Colonic mucosa (tissue), 4 donors: ENCODE measurements around the gene NME9. TPM values are rescaled to one million over a fixed set of nuclear protein-coding genes. Genes with fewer than 3 reads are reported as not detected.

ENCODE experiments used
- DNase-seq: peaks from one replicate; pipeline ENCODE4 v3.0.0-alpha.2; 2020
- H3K27ac ChIP-seq: fragments of 200-600 bp; one replicate; pipeline ENCODE4 v1.8.0; 2021
- H3K27me3 ChIP-seq: fragments of 200-600 bp; one replicate; pipeline ENCODE4 v1.8.0; 2021
- H3K36me3 ChIP-seq: fragments of 200-600 bp; one replicate; pipeline ENCODE4 v1.8.0; 2021
- H3K4me1 ChIP-seq: fragments of 200-600 bp; one replicate; pipeline ENCODE4 v1.8.0; 2021; ENCODE audit warnings: mild to moderate bottlenecking
- H3K4me3 ChIP-seq: fragments of 200-600 bp; one replicate; pipeline ENCODE4 v1.8.0; 2021
- H3K9ac ChIP-seq, 2 donors: one replicate each; pipeline ENCODE4 v1.7.0; 2013; ENCODE audit warnings: control low read depth in 2 of 2, low read depth in 2 of 2, low read length in 2 of 2
- H3K9me3 ChIP-seq: fragments of 200-600 bp; one replicate; pipeline ENCODE4 v1.8.0; 2021
- intact Hi-C: fragments of 100-400 bp; cut with DNase I; formaldehyde crosslinking; loops from one replicate; pipeline ENCODE4 v1.14.1; 2022
- total RNA-seq, 2 donors: library from RNA; stranded (reverse); fragmentation: NEBNext Ultra II Directional in 1 of 2; extraction: Animal tissue kit (Norgen Biotek cat#: 25700) in 1 of 2; gene quantifications; one replicate each; pipeline ENCODE4 v1.2.1, GENCODE V29; 2021
- TF ChIP-seq, protein P1 (sequence below): fragments of 200-600 bp; IDR thresholded peaks from one replicate; pipeline ENCODE4 v1.8.0; 2022; ENCODE audit warnings: antibody characterized with exemption, mild to moderate bottlenecking
- donor health status: healthy.
- donor health status: DM: no; HTN: no; CAD: no.
- donor health status: DM: no; HTN: no; CAD: no.

Gene NME9
- total RNA-seq, 2 donors from 2014 or later = not detected

DNA sequence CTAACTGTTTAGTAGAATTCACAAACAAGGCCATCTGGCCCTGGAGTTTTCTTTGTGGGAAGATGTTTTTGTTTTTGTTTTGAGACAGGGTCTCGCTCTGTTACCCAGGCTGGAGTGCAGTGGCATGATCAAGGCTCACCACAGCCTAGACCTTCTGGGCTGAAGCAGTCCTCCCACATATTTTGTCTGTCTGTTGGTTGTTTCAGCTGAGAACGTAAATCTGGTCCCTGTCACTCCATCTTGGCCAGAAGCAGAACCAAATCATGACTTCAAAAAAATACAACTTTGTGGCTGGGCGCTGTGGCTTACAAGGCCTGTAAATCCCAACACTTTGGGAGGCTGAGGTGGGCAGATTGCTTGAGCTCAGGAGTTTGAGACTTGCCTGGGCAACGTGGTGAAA lies 45.8 kb upstream of the NME9 start:
- Histone ChIP-seq H3K9ac (no peak overlapping the region), H3K36me3 (no peaks in the 10 kb centered on the region), H3K4me1 (no peaks in the 10 kb centered on the region), H3K4me3 (no peak overlapping the region), H3K27me3 (no peaks in the 10 kb centered on the region), H3K27ac (no peak overlapping the region), H3K9me3 (no peaks in the 10 kb centered on the region)
- no peak for DNase-seq
- TF ChIP-seq, protein P1, sequence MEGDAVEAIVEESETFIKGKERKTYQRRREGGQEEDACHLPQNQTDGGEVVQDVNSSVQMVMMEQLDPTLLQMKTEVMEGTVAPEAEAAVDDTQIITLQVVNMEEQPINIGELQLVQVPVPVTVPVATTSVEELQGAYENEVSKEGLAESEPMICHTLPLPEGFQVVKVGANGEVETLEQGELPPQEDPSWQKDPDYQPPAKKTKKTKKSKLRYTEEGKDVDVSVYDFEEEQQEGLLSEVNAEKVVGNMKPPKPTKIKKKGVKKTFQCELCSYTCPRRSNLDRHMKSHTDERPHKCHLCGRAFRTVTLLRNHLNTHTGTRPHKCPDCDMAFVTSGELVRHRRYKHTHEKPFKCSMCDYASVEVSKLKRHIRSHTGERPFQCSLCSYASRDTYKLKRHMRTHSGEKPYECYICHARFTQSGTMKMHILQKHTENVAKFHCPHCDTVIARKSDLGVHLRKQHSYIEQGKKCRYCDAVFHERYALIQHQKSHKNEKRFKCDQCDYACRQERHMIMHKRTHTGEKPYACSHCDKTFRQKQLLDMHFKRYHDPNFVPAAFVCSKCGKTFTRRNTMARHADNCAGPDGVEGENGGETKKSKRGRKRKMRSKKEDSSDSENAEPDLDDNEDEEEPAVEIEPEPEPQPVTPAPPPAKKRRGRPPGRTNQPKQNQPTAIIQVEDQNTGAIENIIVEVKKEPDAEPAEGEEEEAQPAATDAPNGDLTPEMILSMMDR = no peak
- intact Hi-C loops = no loop called here

DNA sequence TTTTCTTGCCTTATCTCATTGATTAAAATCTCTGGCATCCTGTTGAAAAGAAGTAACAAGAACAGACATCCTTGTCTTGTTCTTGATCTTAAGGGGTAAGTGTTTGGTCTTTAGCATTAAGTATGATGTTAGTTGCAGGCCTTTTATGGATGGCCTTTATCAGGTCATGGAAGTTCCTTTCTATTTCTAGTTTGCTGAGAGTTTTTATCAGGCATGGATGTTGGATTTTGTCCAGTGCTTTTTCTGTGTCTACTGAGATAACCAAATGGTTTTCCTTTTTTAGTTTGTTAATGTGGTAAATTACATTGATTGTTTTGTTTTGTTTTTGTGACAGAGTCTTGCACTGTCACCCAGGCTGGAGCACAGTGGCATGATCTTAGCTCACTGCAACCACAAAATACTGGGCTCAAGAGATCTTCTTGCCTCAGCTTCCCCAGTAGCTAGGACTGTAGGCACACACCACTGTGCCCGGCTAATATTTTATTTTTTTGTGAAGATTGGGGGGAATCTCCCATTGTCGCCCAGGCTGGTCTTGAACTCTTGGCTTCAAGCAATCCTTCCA lies 45.0 kb upstream of the NME9 start:
- Histone ChIP-seq H3K9ac (no peak overlapping the region), H3K9me3 (no peaks in the 10 kb centered on the region), H3K4me3 (no peak overlapping the region), H3K36me3 (no peaks in the 10 kb centered on the region), H3K4me1 (no peaks in the 10 kb centered on the region), H3K27ac (no peak overlapping the region), H3K27me3 (no peaks in the 10 kb centered on the region)
- TF ChIP-seq, protein P1 = no peak
- intact Hi-C loops = no loop called here
- no peak for DNase-seq

DNA sequence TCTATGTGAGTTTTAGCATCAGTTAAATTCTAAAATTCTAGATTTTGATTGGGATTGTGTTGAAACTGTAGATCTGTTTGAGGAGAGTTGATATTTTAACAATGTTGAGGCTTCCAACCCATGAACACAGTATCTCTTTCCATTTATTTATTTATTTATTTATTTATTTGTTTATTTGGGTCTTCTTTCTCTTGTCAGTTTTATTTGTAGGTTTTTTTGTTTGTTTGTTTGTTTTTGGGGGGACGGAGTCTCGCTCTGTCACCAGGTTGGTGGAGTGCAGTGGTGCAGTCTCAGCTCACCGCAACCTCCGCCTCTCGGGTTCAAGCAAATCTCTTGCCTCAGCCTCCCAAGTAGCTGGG lies 44.1 kb upstream of the NME9 start:
- H3K9me3 ChIP-seq = no peaks in the 10 kb centered on the region
- TF ChIP-seq, protein P1 = no peak
- intact Hi-C loops = no loop called here
- no peak for DNase-seq
- H3K27me3 ChIP-seq = no peaks in the 10 kb centered on the region
- no peak overlapping the region for H3K9ac ChIP-seq
- H3K4me3 ChIP-seq = no peak overlapping the region
- no peaks in the 10 kb centered on the region for H3K36me3 ChIP-seq
- no peak overlapping the region for H3K27ac ChIP-seq
- no peaks in the 10 kb centered on the region for H3K4me1 ChIP-seq

DNA sequence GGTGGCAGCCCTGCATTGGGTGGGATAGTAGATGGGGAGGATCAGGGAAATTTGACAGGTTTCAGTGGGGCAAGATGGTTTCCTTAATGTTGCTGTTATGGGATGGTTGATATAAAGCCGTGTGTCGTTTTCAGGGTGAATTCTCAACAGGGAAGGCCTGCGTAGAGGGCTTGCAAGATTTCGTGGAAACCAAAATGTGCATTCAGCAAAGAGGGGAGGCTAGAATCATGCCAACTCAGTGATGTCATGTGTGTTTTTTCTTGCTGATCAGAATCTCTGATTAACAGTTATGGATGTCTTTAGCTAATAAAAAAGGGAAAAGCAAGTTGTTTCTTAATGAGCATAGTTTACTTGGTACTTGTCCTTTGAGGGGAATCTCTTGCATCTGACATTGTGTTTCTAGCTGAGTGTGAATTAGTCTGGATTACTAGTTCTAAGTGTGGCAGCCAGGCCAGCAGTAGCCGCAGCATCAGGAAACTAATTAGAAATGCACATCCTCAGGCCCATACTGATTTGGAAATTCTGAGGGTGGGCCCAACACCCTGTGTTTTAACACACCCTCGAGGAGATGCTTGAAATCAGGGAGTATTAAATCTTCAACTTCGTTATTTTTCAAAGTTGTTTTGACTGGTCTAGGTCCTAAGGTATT lies 43.6 kb upstream of the NME9 start:
- no peak for DNase-seq
- Histone ChIP-seq H3K4me3 (no peak overlapping the region), H3K27me3 (no peaks in the 10 kb centered on the region)

DNA sequence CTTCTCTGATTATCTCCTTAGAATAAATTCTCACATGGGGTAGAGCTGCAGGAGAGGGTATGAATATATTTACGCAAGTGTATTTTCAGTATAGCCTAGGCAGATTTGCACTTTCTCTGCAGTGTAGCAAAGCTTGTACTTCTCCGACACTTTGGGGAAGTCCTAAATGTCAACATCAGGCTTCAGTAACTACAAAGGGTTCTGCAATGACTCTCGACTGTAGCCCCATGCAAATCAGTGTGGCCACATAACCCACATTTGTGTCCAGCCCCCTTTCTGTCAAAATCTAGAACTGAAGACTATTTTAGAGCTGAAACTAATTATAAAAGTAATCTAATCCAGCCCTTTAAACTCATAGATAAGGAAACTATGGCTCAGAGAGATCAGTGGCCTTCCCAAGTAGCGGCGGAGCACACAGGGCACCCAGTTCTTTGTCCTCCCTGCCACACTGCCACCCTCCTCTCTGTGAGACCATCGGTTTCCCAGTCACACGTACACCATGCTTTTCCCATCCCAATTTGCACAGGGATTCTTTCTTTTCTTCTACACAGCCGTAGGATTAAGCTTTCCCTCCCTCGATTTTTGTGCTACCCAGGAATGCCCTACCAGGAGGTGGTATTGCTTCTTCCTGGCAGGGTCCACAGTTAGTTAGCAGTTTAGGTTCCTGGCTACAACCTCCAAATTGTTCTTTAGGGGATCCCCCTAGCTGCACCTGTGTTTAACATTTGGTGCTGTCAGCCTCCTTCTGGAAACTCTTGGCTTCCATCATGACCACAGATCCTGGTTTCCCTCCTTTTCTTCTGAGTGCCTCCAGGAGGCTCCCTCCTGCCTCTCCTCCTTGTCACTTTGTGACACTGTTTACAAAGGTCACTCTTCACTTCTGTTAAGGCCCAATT lies 41.7 kb upstream of the NME9 start:
- no peak for DNase-seq
- TF ChIP-seq, protein P1 = no peak
- no peak overlapping the region for H3K9ac ChIP-seq
- no peak overlapping the region for H3K27ac ChIP-seq
- intact Hi-C loops = no loop called here
- H3K4me1 ChIP-seq = no peaks in the 10 kb centered on the region
- no peak overlapping the region for H3K4me3 ChIP-seq
- H3K27me3 ChIP-seq = no peaks in the 10 kb centered on the region
- no peaks in the 10 kb centered on the region for H3K36me3 ChIP-seq
- no peaks in the 10 kb centered on the region for H3K9me3 ChIP-seq

More for the DNA sequence above, 43.6 kb upstream of the NME9 start:
- no peaks in the 10 kb centered on the region for H3K4me1 ChIP-seq
- no peak overlapping the region for H3K27ac ChIP-seq
- TF ChIP-seq, protein P1 = no peak
- H3K9ac ChIP-seq = no peak overlapping the region
- no peaks in the 10 kb centered on the region for H3K9me3 ChIP-seq
- no peaks in the 10 kb centered on the region for H3K36me3 ChIP-seq
- intact Hi-C loops = no loop called here
